HL-60 (cell line): ENCODE measurements around the gene DIAPH3.

Experiments used
- CTCF ChIP-seq: IDR thresholded peaks from one replicate; pipeline ENCODE4 v1.5.1; 2011; ENCODE audit warnings: low read length, control low read depth, inconsistent platforms; ENCODE audit not compliant: insufficient read depth
- GABPA ChIP-seq: IDR thresholded peaks from 2 replicates; pipeline ENCODE4 v1.6.1; 2012; ENCODE audit warnings: low read depth
- POLR2AphosphoS5 ChIP-seq: IDR thresholded peaks from 2 replicates; pipeline ENCODE4 v1.6.1; 2012; ENCODE audit warnings: low read depth
- SPI1 ChIP-seq: IDR thresholded peaks from 2 replicates; pipeline ENCODE4 v1.6.1; 2012; ENCODE audit warnings: low read depth, mild to moderate bottlenecking, borderline replicate concordance

- TF ChIP-seq CTCF: no peak
- TF ChIP-seq GABPA: no peak
- TF ChIP-seq POLR2AphosphoS5: no peak
- no peak for TF ChIP-seq SPI1
These were observed 429.3 kb downstream of the DIAPH3 start for GRCh38 chr13:59734393-59734792.
